A549 (cell line): Measurements from ENCODE around the gene ZNF618.

ENCODE experiments used
- BHLHE40 ChIP-seq: IDR thresholded peaks from 2 replicates; pipeline ENCODE4 v1.6.1; 2012; ENCODE audit warnings: low read depth, low read length, inconsistent platforms
- CHD2 ChIP-seq: fragments of 150-350 bp; IDR thresholded peaks from 2 replicates; pipeline ENCODE4 v1.6.1; 2014; ENCODE audit warnings: low read length; ENCODE audit not compliant: partially characterized antibody
- MYC ChIP-seq: IDR thresholded peaks from 2 replicates; pipeline ENCODE4 v1.6.1; 2012; ENCODE audit warnings: mild to moderate bottlenecking, inconsistent platforms, low read length, improper control_type of control experiment, borderline replicate concordance
- RAD21 ChIP-seq, 2 experiments: fragments of >200 bp in 1 of 2; sonication (Bioruptor Twin) in 1 of 2; formaldehyde crosslinking in 1 of 2; IDR thresholded peaks in 1 of 2; conservative IDR thresholded peaks in 1 of 2; 2 replicates in 1 of 2; 3 replicates in 1 of 2; pipeline ENCODE4 v1.6.1; 2012 to 2018; ENCODE audit warnings: inconsistent platforms in 1 of 2
- TF ChIP-seq, protein P1 (sequence below): fragments of >200 bp; sonication (Bioruptor Twin); formaldehyde crosslinking; IDR thresholded peaks from 3 replicates; pipeline ENCODE4 v1.5.1; 2016
- TF ChIP-seq, protein P2 (sequence below): fragments of 200-600 bp; sonication (generic); IDR thresholded peaks from 2 replicates; pipeline ENCODE4 v1.6.1; 2016; ENCODE audit warnings: antibody characterized with exemption, mild to moderate bottlenecking, moderate library complexity
- TF ChIP-seq, protein P3 (sequence below): IDR thresholded peaks from 2 replicates; pipeline ENCODE4 v1.6.1; 2012

DNA sequence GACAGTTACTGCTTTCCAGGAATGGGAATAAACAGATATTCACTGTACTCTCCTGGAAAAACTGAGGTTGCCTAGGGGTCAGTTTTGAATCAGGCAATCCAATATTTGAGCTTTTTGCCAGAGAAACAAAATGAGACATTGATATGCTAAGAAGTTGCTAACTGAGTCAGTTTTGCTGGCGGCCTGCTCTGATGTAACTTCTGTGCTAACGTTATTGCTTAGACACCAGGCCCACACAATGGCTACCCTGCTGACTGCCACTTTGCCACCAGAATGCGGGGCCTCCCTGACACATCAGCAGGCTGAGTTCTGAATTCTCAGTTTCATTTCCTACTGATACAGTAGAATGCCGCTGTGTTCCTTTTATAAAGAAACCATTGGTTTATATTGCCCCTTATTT is 18.2 kb upstream of the ZNF618 start:
- no peak for TF ChIP-seq CHD2
- TF ChIP-seq, protein P1, sequence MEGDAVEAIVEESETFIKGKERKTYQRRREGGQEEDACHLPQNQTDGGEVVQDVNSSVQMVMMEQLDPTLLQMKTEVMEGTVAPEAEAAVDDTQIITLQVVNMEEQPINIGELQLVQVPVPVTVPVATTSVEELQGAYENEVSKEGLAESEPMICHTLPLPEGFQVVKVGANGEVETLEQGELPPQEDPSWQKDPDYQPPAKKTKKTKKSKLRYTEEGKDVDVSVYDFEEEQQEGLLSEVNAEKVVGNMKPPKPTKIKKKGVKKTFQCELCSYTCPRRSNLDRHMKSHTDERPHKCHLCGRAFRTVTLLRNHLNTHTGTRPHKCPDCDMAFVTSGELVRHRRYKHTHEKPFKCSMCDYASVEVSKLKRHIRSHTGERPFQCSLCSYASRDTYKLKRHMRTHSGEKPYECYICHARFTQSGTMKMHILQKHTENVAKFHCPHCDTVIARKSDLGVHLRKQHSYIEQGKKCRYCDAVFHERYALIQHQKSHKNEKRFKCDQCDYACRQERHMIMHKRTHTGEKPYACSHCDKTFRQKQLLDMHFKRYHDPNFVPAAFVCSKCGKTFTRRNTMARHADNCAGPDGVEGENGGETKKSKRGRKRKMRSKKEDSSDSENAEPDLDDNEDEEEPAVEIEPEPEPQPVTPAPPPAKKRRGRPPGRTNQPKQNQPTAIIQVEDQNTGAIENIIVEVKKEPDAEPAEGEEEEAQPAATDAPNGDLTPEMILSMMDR = no peak
- TF ChIP-seq, protein P2, sequence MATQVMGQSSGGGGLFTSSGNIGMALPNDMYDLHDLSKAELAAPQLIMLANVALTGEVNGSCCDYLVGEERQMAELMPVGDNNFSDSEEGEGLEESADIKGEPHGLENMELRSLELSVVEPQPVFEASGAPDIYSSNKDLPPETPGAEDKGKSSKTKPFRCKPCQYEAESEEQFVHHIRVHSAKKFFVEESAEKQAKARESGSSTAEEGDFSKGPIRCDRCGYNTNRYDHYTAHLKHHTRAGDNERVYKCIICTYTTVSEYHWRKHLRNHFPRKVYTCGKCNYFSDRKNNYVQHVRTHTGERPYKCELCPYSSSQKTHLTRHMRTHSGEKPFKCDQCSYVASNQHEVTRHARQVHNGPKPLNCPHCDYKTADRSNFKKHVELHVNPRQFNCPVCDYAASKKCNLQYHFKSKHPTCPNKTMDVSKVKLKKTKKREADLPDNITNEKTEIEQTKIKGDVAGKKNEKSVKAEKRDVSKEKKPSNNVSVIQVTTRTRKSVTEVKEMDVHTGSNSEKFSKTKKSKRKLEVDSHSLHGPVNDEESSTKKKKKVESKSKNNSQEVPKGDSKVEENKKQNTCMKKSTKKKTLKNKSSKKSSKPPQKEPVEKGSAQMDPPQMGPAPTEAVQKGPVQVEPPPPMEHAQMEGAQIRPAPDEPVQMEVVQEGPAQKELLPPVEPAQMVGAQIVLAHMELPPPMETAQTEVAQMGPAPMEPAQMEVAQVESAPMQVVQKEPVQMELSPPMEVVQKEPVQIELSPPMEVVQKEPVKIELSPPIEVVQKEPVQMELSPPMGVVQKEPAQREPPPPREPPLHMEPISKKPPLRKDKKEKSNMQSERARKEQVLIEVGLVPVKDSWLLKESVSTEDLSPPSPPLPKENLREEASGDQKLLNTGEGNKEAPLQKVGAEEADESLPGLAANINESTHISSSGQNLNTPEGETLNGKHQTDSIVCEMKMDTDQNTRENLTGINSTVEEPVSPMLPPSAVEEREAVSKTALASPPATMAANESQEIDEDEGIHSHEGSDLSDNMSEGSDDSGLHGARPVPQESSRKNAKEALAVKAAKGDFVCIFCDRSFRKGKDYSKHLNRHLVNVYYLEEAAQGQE = no peak
- no peak for TF ChIP-seq MYC
- no peak for TF ChIP-seq RAD21 (conservative IDR thresholded peaks at IDR 0.05 in 1 of 2, IDR thresholded peaks at IDR 0.05 in 1 of 2)
- no peak for TF ChIP-seq BHLHE40
- TF ChIP-seq, protein P3, sequence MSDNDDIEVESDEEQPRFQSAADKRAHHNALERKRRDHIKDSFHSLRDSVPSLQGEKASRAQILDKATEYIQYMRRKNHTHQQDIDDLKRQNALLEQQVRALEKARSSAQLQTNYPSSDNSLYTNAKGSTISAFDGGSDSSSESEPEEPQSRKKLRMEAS = no peak
